ENCODE results near the gene EEF2KMT. TPM values are rescaled to one million over a fixed set of nuclear protein-coding genes. Genes with fewer than 3 reads are reported as not detected.
"Not testable (repeated sequence)": the region's sequence is repeated elsewhere in the genome, so short reads cannot be mapped to it uniquely, and the experiment has no call there.

Gene EEF2KMT, protein sequence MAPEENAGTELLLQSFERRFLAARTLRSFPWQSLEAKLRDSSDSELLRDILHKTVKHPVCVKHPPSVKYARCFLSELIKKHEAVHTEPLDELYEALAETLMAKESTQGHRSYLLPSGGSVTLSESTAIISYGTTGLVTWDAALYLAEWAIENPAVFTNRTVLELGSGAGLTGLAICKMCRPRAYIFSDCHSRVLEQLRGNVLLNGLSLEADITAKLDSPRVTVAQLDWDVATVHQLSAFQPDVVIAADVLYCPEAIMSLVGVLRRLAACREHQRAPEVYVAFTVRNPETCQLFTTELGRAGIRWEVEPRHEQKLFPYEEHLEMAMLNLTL
- total RNA-seq: 10 to 100 TPM in 2 of 4 donors, 1 to 10 TPM in 2; 5.9 to 16.0 (median 9.1) TPM

DNA sequence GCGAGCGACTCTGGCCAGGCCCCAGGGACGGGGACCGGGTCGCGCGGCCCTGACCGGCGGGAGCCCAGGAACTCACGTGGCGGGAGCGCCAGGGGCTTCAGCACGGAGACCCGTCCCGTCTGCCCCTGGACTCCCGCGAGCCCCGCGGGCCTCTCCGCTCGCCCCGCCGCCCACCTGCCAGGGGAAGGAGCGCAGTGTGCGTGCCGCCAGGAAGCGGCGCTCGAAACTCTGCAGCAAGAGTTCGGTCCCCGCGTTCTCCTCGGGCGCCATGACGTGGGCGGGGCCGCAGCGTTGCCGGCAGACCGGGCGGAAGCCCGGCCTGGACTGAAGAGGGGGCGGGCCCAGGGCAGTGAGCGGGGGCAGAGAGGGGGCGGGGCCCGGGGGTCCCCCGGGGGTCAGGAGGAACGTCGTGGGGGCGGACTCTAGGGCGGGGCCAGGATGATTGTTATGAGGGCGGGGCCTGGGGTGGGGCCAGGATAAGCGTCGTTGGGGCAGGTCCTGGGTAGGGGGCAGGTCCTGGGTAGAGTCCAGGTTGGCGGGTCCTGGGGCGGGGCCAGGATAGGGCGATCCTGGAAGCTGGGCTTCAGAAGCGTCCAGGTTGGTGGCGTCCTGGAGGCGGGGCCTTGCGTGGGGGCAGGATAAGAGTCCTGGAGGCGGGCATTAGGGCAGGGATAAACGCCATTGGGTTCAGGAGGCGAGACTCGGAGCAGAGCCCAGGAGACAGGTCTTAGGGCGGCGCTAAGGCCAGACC is at the start of gene EEF2KMT:
Gene EEF2KMT (minus strand): TSS at position 326 of the 751 bp plus-strand sequence. CDS start 56 bp downstream, at position 270.
- WGBS, 2 donors (ENCODE audit: low coverage in 1 of 2): 0% methylated on average over 5 of the region's 67 CpGs; no CpG with 5 or more reads in 1 of the 2 donors
- H3K36me3 ChIP-seq, H3K27me3 ChIP-seq, H3K9me3 ChIP-seq: not testable (repeated sequence)
- H3K4me3 ChIP-seq: peak within 1 kb of the TSS; percentile 69 to 86
- TF ChIP-seq POLR2AphosphoS5 (IDR thresholded peaks at IDR 0.05): peak; percentile 32
- H3K27ac ChIP-seq: peak within 1 kb of the TSS; percentile 70 to 95 (median 90)
- ATAC-seq: peak; percentile 100
- peaks cover 0 to 19% (median 0%) of the 10 kb centered on the region in 3 donors for H3K4me1 ChIP-seq

GRCh38 chr16:5144621-5144956 is 47.0 kb upstream of the EEF2KMT start:
- peaks cover 33% of the 10 kb centered on the region for H3K27me3 ChIP-seq
- ATAC-seq, H3K4me3 ChIP-seq, H3K9me3 ChIP-seq, H3K36me3 ChIP-seq, H3K27ac ChIP-seq, H3K4me1 ChIP-seq: not testable (repeated sequence)
- 70% methylated on average over 1 of the region's 1 CpG; no CpG with 5 or more reads in 1 of the 2 donors for WGBS, 2 donors (ENCODE audit: low coverage in 1 of 2)

DNA sequence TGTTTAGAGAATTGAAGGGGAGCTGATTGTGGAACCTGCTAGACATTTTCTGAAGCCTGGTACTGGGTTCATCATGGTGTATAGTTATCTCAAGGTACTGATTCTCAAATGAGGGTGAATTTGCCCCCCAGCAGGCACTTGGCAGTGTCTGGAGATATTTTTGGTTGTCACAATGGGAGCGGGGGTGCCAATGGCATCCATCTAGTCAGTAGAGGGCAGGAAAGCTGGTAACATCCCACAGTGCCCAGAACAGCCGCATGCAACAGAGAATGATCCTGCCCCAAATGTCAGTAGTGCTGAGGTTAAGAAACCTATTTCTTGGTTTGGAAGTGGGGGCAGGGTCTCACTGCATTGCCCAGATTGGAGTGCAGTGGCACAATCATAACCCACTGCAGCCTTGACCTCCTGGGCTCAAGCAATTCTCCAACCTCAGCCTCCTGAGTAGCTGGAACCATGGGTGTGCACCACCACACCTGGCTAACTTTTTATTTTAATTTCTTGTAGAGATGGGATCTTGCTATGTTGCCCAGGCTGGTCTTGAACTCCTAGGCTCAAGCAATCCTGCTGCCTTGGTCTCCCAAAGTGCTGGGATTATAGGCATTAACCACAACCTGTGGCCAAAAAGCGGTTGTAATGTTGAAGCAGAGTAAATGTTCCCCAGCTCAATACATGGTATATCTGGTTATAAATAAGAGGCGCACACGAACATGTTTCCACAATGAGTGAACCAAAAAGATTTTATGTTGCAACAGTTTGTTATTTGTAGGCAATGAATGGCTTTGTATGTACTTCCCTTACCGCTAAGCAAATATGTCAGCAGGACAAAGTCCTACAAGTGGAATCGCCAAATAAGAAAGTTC is 46.4 kb upstream of the EEF2KMT start:
- H3K27ac ChIP-seq: no peak overlapping the region
- H3K27me3 ChIP-seq: peaks cover 33% of the 10 kb centered on the region
- no peaks in the 10 kb centered on the region for H3K4me1 ChIP-seq
- WGBS, 2 donors (ENCODE audit: low coverage in 1 of 2): 60 to 77% methylated on average over 4 to 6 of the region's 7 CpGs
- no peak for ATAC-seq
- no peak for TF ChIP-seq POLR2AphosphoS5 (IDR thresholded peaks at IDR 0.05)
- H3K9me3 ChIP-seq: no peaks in the 10 kb centered on the region
- H3K4me3 ChIP-seq: no peak overlapping the region
- H3K36me3 ChIP-seq: no peaks in the 10 kb centered on the region

GRCh38 chr16:5140151-5140550 is 42.6 kb upstream of the EEF2KMT start:
- not testable (repeated sequence) for ATAC-seq, H3K36me3 ChIP-seq, H3K27ac ChIP-seq, H3K4me1 ChIP-seq, H3K9me3 ChIP-seq, H3K4me3 ChIP-seq
- peaks cover 35% of the 10 kb centered on the region for H3K27me3 ChIP-seq
- 52 to 54% methylated on average over 2 to 3 of the region's 7 CpGs for WGBS, 2 donors (ENCODE audit: low coverage in 1 of 2)

- H3K36me3 ChIP-seq, H3K4me1 ChIP-seq, H3K4me3 ChIP-seq, H3K27ac ChIP-seq, H3K9me3 ChIP-seq, ATAC-seq: not testable (repeated sequence)
- H3K27me3 ChIP-seq: peaks cover 36% of the 10 kb centered on the region
- WGBS, 2 donors (ENCODE audit: low coverage in 1 of 2): 42 to 51% methylated on average over 9 of the region's 13 CpGs
These were observed 37.3 kb upstream of the EEF2KMT start for GRCh38 chr16:5134739-5135452.

- H3K27ac ChIP-seq, H3K4me1 ChIP-seq, H3K36me3 ChIP-seq, H3K9me3 ChIP-seq, ATAC-seq, H3K4me3 ChIP-seq: not testable (repeated sequence)
- peaks cover 44% of the 10 kb centered on the region for H3K27me3 ChIP-seq
- 40 to 42% methylated on average over 11 to 13 of the region's 13 CpGs for WGBS, 2 donors (ENCODE audit: low coverage in 1 of 2)
These were observed 35.5 kb upstream of the EEF2KMT start for GRCh38 chr16:5132915-5133600.

DNA sequence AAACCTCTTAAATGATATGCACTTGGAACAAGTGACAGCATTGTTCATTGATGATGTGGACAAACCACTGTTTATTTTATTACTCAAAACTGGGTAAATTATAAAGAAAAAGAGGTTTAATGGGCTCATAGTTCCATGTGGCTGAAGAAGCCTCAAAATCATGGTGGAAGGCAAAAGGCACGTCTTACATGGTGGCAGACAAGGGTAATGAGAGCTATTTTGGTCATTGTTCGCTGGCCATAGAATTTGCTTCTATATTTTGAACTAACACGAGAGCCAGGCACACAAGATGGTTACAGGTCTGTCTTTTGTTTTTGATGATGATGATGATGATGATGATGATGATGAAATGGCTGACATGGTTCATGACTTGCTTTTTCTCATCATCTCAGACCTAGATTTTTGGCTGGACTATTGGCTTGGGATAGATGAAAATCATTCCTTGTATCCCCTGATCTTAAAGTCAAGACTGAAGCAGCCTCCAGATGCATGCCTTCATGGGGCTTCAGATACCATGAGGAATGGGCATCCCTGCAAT is 33.9 kb upstream of the EEF2KMT start:
- H3K9me3 ChIP-seq, H3K27ac ChIP-seq, H3K4me1 ChIP-seq, H3K4me3 ChIP-seq, ATAC-seq, H3K36me3 ChIP-seq: not testable (repeated sequence)
- 72 to 93% methylated on average over 3 of the region's 3 CpGs for WGBS, 2 donors (ENCODE audit: low coverage in 1 of 2)
- H3K27me3 ChIP-seq: peaks cover 46% of the 10 kb centered on the region

GRCh38 chr16:5117300-5118087 is 19.9 kb upstream of the EEF2KMT start:
- H3K27ac ChIP-seq, H3K36me3 ChIP-seq, ATAC-seq, H3K9me3 ChIP-seq, H3K27me3 ChIP-seq: not testable (repeated sequence)
- H3K4me1 ChIP-seq: peaks cover 0 to 11% (median 3%) of the 10 kb centered on the region in 3 donors
- WGBS, 2 donors (ENCODE audit: low coverage in 1 of 2): 9 to 27% methylated on average over 7 to 9 of the region's 20 CpGs
- H3K4me3 ChIP-seq: peak overlapping the region in 1 of 2 donors; percentile 22

- H3K4me3 ChIP-seq: peak overlapping the region in 1 of 2 donors; percentile 22
- WGBS, 2 donors (ENCODE audit: low coverage in 1 of 2): 38 to 64% methylated on average over 6 to 8 of the region's 10 CpGs
- H3K27ac ChIP-seq, H3K27me3 ChIP-seq, H3K9me3 ChIP-seq, ATAC-seq, H3K36me3 ChIP-seq: not testable (repeated sequence)
- H3K4me1 ChIP-seq: peaks cover 0 to 11% (median 3%) of the 10 kb centered on the region in 3 donors
These were observed 19.2 kb upstream of the EEF2KMT start for GRCh38 chr16:5116780-5117295.

GRCh38 chr16:5110933-5111332 is 13.3 kb upstream of the EEF2KMT start:
- not testable (repeated sequence) for H3K36me3 ChIP-seq, H3K4me3 ChIP-seq, H3K27ac ChIP-seq, H3K27me3 ChIP-seq, H3K9me3 ChIP-seq, ATAC-seq, H3K4me1 ChIP-seq
- 81 to 93% methylated on average over 8 to 10 of the region's 10 CpGs for whole genome bisulfite sequencing, 2 donors (ENCODE audit: low coverage in 1 of 2)
